ENCODE results near the gene CSTA.

GRCh38 chr3:122295266-122296062, 29.6 kb upstream of the CSTA start:
- TF ChIP-seq, protein P1, sequence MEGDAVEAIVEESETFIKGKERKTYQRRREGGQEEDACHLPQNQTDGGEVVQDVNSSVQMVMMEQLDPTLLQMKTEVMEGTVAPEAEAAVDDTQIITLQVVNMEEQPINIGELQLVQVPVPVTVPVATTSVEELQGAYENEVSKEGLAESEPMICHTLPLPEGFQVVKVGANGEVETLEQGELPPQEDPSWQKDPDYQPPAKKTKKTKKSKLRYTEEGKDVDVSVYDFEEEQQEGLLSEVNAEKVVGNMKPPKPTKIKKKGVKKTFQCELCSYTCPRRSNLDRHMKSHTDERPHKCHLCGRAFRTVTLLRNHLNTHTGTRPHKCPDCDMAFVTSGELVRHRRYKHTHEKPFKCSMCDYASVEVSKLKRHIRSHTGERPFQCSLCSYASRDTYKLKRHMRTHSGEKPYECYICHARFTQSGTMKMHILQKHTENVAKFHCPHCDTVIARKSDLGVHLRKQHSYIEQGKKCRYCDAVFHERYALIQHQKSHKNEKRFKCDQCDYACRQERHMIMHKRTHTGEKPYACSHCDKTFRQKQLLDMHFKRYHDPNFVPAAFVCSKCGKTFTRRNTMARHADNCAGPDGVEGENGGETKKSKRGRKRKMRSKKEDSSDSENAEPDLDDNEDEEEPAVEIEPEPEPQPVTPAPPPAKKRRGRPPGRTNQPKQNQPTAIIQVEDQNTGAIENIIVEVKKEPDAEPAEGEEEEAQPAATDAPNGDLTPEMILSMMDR (IDR thresholded peaks at IDR 0.05): no peak
- TF ChIP-seq POLR2AphosphoS5 (IDR thresholded peaks at IDR 0.05): no peak

Data from stomach (tissue), 4 donors.